K562 (cell line): Measurements from ENCODE around the gene HSPH1. TPM values are rescaled to one million over a fixed set of nuclear protein-coding genes. Genes with fewer than 3 reads are reported as not detected.
A peak's percentile ranks its signal among the peaks of the same experiment; 100 is the strongest.

ENCODE experiments used
- ADNP ChIP-seq: fragments of 200-800 bp; sonication (Bioruptor generic); IDR thresholded peaks from 2 replicates; pipeline ENCODE4 v1.6.1; 2016; ENCODE audit warnings: missing genetic modification characterization, missing compliant biosample characterization
- ARID1B ChIP-seq: fragments of 450-650 bp; IDR thresholded peaks from 2 replicates; pipeline ENCODE4 v1.6.1; 2016; ENCODE audit warnings: antibody characterized with exemption, mild to moderate bottlenecking, inconsistent platforms
- ATF2 ChIP-seq: sonication (generic); formaldehyde crosslinking; IDR thresholded peaks from 2 replicates; pipeline ENCODE4 v1.8.1; 2022; ENCODE audit warnings: missing genetic modification reagents
- EGR1 ChIP-seq: fragments of 450-650 bp; conservative IDR thresholded peaks from 2 replicates; pipeline ENCODE4 v1.6.1; 2017; ENCODE audit warnings: mild to moderate bottlenecking
- FOXJ3 ChIP-seq: sonication (generic); formaldehyde crosslinking; IDR thresholded peaks from 2 replicates; pipeline ENCODE4 v1.4.0; 2020; ENCODE audit warnings: mild to moderate bottlenecking, missing genetic modification reagents
- GTF2E2 ChIP-seq: fragments of 200-800 bp; sonication (Bioruptor generic); IDR thresholded peaks from 2 replicates; pipeline ENCODE4 v1.6.1; 2016; ENCODE audit warnings: missing genetic modification characterization, missing compliant biosample characterization
- IFI16 ChIP-seq: fragments of 250-450 bp; sonication (Bioruptor Pico); IDR thresholded peaks from 2 replicates; pipeline ENCODE4 v2.1.2; 2022; ENCODE audit warnings: mild to moderate bottlenecking, inconsistent platforms
- MNT ChIP-seq, 2 experiments: fragments of 450-650 bp; conservative IDR thresholded peaks; 2 replicates each; pipeline ENCODE4 v1.6.1; 2017; ENCODE audit warnings: mild to moderate bottlenecking in 2 of 2, moderate library complexity in 2 of 2
- RB1 ChIP-seq: fragments of 450-650 bp; IDR thresholded peaks from 2 replicates; pipeline ENCODE4 v1.6.1; 2017; ENCODE audit warnings: low read depth, mild to moderate bottlenecking
- SIN3A ChIP-seq, 2 experiments: fragments of 150-350 bp in 1 of 2; IDR thresholded peaks; 2 replicates each; pipeline ENCODE4 v1.6.1; 2011 to 2016; ENCODE audit warnings: borderline replicate concordance in 2 of 2, low read depth in 2 of 2, low read length in 2 of 2, mild to moderate bottlenecking in 2 of 2, moderate library complexity in 2 of 2; ENCODE audit not compliant: control insufficient read depth in 1 of 2
- ZBTB11 ChIP-seq, 3 experiments: fragments of 200-800 bp in 1 of 3; fragments of 250-450 bp in 1 of 3; fragments of 450-650 bp in 1 of 3; sonication (Bioruptor Pico) in 1 of 3; sonication (Bioruptor generic) in 1 of 3; formaldehyde crosslinking in 1 of 3; IDR thresholded peaks; 2 replicates each; pipeline versions ENCODE4 v1.6.1 to v1.8.0; 2016 to 2022; ENCODE audit warnings: mild to moderate bottlenecking in 2 of 3, missing genetic modification characterization in 2 of 3, missing compliant biosample characterization in 1 of 3, moderate library complexity in 1 of 3
- polyA plus RNA-seq, 8 experiments: library from polyadenylated mRNA; depleted of rRNA in 4 of 8; stranded (reverse) in 5 of 8; unstranded in 3 of 8; fragments of >200 nt; fragmentation: Nextera tagmentation in 2 of 8; fragmentation: Illumina TruSeq in 1 of 8; extraction: Ambion mirVana in 2 of 8; extraction: Trizol in 1 of 8; gene quantifications; 2 replicates each; pipeline versions ENCODE4 v1.2.1 to v1.2.3, GENCODE V29; 2011 to 2014; ENCODE audit warnings: inconsistent platforms in 1 of 8, missing spikeins in 1 of 8
- total RNA-seq, 7 experiments: library from RNA; depleted of rRNA in 6 of 7; stranded (reverse); fragments of >200 nt in 6 of 7; fragmentation: Illumina TruSeq in 2 of 7; extraction: Trizol in 2 of 7; gene quantifications; 2 replicates each; pipeline versions ENCODE4 v1.2.1 to v1.2.3, GENCODE V29; 2011 to 2021; ENCODE audit warnings: low replicate concordance in 1 of 7
- TF ChIP-seq, protein P1 (sequence below): fragments of 200-800 bp; sonication (Bioruptor generic); IDR thresholded peaks from 2 replicates; pipeline ENCODE4 v1.6.1; 2016; ENCODE audit warnings: missing genetic modification characterization, missing compliant biosample characterization
- TF ChIP-seq, protein P2 (sequence below): IDR thresholded peaks from 2 replicates; pipeline ENCODE4 v1.6.1; 2014; ENCODE audit warnings: antibody characterized with exemption

Gene HSPH1
- total and polyA plus RNA-seq, 9 of the 15 experiments (the other 6 are each of a cell fraction or from before 2014, with no cell fraction given): 34.6 to 104 (median 64.7) TPM

DNA sequence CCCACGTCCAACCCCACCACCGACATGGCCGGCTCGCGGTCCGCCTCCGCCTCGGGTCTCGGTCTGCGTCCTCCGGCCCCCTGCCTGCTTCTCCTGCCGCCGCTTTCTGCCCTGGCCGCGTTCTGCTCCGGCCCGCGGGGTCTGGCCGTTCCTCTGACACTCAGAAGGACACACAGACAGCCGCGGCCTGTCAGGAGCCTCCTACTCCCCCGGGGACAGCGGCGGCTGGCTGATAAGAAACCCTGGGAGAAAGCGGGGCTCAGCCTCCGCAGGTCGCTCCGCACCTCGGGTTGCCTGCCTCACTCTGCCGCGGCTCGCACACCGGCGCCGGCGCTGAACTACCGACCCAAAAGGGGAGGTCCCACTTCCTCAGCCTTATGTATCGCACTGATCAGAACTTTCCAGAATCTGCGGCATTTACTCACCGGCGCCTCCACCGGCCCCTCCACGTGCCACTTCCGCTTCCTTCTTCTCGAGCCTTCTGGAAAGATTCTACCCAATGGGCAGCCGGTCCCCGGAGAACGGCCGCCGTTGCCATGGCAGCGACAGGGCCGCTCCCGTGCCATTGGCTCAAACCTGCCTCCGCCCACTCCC lies at the start of gene HSPH1 (continued):
- peak in 1 of 3 experiments; percentile 61; a peak in 1 of 6 replicates for TF ChIP-seq ZBTB11 (CRISPR knock-in tag; IDR thresholded peaks at IDR 0.05)
- peak; percentile 40 for TF ChIP-seq ARID1B
- TF ChIP-seq ADNP (tag): no peak
- TF ChIP-seq GTF2E2: no peak
- TF ChIP-seq RB1: no peak
- peak; percentile 95 to 98 for TF ChIP-seq MNT (conservative IDR thresholded peaks at IDR 0.05)
- TF ChIP-seq IFI16: no peak
- peak in 1 of 2 experiments; percentile 13; a peak in 1 of 4 replicates for TF ChIP-seq SIN3A (IDR thresholded peaks at IDR 0.05; ENCODE audit: borderline replicate concordance in 2 of 2, control insufficient read depth in 1 of 2, low read depth in 2 of 2, low read length in 2 of 2)
- TF ChIP-seq, protein P1, sequence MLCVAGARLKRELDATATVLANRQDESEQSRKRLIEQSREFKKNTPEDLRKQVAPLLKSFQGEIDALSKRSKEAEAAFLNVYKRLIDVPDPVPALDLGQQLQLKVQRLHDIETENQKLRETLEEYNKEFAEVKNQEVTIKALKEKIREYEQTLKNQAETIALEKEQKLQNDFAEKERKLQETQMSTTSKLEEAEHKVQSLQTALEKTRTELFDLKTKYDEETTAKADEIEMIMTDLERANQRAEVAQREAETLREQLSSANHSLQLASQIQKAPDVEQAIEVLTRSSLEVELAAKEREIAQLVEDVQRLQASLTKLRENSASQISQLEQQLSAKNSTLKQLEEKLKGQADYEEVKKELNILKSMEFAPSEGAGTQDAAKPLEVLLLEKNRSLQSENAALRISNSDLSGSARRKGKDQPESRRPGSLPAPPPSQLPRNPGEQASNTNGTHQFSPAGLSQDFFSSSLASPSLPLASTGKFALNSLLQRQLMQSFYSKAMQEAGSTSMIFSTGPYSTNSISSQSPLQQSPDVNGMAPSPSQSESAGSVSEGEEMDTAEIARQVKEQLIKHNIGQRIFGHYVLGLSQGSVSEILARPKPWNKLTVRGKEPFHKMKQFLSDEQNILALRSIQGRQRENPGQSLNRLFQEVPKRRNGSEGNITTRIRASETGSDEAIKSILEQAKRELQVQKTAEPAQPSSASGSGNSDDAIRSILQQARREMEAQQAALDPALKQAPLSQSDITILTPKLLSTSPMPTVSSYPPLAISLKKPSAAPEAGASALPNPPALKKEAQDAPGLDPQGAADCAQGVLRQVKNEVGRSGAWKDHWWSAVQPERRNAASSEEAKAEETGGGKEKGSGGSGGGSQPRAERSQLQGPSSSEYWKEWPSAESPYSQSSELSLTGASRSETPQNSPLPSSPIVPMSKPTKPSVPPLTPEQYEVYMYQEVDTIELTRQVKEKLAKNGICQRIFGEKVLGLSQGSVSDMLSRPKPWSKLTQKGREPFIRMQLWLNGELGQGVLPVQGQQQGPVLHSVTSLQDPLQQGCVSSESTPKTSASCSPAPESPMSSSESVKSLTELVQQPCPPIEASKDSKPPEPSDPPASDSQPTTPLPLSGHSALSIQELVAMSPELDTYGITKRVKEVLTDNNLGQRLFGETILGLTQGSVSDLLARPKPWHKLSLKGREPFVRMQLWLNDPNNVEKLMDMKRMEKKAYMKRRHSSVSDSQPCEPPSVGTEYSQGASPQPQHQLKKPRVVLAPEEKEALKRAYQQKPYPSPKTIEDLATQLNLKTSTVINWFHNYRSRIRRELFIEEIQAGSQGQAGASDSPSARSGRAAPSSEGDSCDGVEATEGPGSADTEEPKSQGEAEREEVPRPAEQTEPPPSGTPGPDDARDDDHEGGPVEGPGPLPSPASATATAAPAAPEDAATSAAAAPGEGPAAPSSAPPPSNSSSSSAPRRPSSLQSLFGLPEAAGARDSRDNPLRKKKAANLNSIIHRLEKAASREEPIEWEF (CRISPR knock-in tag): no peak
- TF ChIP-seq, protein P2, sequence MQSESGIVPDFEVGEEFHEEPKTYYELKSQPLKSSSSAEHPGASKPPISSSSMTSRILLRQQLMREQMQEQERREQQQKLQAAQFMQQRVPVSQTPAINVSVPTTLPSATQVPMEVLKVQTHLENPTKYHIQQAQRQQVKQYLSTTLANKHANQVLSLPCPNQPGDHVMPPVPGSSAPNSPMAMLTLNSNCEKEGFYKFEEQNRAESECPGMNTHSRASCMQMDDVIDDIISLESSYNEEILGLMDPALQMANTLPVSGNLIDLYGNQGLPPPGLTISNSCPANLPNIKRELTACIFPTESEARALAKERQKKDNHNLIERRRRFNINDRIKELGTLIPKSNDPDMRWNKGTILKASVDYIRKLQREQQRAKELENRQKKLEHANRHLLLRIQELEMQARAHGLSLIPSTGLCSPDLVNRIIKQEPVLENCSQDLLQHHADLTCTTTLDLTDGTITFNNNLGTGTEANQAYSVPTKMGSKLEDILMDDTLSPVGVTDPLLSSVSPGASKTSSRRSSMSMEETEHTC: no peak
- TF ChIP-seq EGR1: peak; percentile 74; the same call in 1 of the 2 replicates
- TF ChIP-seq ATF2 (CRISPR knock-in tag): no peak
- no peak for TF ChIP-seq FOXJ3 (CRISPR knock-in tag)
